ENCODE results near the gene CANT1.
"Not testable (repeated sequence)": the region's sequence is repeated elsewhere in the genome, so short reads cannot be mapped to it uniquely, and the experiment has no call there.

CANT1 gene

DNA sequence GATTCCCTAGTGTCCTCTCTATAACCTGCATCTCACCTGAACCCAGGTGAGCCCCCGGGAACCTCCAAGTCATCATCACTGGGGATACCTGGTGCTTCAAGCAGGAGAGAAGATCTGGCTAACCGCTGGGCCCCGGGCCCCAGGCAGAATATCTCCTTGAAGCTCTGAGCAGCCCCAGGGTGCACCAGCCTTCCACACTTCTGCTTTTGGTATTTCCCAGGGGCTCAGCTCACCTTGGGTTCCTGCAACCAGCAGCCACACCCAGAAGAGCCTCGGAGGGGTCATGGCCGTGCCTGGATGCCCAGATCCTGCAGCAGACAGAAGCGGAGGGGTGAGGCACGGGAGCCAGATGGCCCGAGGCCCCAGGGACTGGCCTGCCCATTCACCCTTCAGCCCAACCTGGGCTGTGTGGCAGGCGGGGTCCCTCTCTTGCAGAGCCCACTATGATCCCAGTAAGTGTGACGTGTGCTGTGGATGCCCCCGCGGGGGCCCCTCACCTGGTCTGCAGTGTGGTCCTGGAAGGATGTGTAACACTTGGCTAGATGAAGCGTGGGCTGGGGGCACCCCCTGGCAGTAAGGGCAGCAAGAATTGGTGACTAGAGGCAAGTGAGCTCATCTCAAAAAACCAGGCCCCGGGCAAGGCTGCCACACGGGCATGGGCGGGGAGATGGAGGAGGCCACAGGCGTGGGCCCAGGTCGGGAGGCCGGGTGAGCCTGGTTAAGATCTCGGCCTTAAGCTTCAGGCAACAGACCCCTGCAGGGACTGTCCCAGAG is 32.5 kb downstream of the CANT1 start:
- DNase-seq (ENCODE audit: low spot score), result no peak

DNA sequence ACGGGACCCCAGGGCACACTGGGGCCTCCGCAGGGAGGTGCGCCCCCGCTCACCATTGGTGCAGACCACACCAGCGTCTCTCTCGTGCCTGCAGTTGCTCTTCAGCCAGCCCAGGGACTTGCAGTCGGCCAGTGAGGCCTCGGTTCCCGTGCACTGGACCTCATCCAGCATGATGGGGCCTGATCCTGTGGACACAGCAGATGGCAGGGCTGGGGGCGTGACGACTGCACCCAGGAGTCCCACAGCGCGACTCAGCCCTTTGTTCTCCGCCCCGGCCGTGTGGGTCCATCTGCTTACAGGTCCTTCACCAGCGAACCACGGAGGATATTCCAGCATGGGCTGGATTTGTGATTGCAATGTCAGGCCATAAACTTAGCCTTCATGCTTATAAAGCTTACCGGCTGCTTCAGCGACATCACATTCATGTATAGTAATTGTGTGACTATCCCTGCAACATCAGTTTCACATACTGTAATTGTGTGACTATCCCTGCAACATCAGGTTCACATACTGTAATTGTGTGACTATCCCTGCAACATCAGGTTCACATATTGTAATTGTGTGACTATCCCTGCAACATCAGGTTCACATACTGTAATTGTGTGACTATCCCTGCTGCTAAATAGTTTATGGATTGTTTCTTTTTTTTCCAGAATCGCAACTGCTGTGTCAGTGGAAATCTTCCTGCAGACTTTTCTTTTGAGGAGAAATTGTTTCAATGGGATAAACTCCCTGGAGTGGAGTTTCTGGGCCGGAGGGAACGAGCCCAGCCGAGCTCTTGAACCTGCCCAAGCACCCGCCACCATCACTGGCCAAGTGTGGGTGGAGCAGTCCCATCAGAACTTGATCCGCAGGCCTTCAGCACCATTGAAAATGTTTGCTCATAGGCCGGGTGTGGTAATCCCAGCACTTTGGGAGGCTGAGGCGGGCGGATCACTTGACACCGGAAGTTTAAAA is 34.7 kb downstream of the CANT1 start:
- no peak for DNase-seq (ENCODE audit: low spot score)

- no peak for DNase-seq (ENCODE audit: low spot score)
Observed at GRCh38 chr17:78973792-78974520, 35.6 kb downstream of the CANT1 start.

GRCh38 chr17:78973196-78973595 is 36.4 kb downstream of the CANT1 start:
- DNase-seq (ENCODE audit: low spot score), result no peak

GRCh38 chr17:78972507-78973105 is 37.0 kb downstream of the CANT1 start:
- DNase-seq (ENCODE audit: low spot score), result no peak

DNA sequence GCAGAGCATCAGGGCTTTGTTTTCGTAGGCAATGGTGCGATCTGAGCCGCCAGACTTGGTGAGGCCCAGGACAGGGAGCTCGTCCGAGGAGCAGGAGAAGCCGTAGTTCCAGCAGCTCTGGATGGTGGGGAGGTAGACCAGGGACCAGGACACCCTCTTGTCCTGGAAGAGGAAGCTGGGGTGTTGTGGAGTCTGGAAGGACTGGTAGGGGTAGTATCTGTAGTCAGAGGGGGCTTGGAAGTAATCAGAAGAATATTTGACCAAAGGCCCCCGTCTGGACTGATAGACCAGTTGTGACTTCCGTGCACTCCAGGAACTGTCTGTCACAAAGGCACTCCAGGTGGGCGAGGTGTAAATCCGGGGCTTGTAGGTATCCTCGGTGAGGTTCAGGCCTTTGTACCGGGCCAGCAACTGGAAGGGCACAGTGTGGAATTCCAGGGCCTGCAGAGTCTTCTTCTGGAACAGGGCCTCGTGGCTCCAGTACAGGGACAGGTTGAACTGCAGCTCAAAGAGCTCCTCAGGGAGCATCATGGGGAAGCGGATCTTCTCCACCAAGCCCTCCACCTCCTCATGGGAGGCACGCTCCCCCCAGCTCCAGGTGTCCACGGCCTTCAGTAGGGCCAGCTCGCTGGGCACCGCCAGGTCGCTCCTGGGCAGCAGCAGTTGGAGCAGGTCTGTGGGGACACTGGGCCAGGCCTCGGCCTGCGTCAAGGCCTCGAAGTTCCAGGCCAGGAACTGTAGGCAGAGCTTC is 37.6 kb downstream of the CANT1 start:
- DNase-seq (ENCODE audit: low spot score), result no peak

GRCh38 chr17:78970834-78971755 is 38.5 kb downstream of the CANT1 start:
- peak; percentile 62 for DNase-seq (ENCODE audit: low spot score)

DNA sequence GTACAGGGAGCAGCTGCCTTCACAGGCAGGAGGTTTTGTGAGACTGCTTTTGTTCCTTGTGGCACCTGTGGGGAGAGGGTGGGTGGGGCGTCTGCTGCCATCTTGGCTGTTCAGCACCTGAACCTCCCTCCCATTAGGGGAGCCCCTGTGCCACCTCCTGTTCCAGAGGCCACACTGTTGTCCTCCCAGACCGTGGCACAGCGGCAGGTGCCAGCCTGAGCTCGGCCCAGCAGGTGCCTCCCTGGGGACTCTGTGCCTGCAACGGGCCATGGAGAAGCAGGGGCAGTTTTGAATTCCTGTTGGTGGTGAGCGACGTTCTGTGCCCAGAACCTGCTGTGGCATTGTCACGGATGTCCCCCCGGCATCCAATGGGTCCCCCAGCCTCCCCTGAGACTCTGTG is 39.7 kb downstream of the CANT1 start:
- no peak for DNase-seq (ENCODE audit: low spot score)

- no peak for DNase-seq (ENCODE audit: low spot score)
Observed at GRCh38 chr17:78967782-78968362, 41.7 kb downstream of the CANT1 start.

- DNase-seq (ENCODE audit: low spot score), result no peak
Observed at GRCh38 chr17:78966910-78967600, 42.5 kb downstream of the CANT1 start.

- DNase-seq (ENCODE audit: low spot score), result no peak
Observed at GRCh38 chr17:78966123-78966813, 43.3 kb downstream of the CANT1 start.

DNA sequence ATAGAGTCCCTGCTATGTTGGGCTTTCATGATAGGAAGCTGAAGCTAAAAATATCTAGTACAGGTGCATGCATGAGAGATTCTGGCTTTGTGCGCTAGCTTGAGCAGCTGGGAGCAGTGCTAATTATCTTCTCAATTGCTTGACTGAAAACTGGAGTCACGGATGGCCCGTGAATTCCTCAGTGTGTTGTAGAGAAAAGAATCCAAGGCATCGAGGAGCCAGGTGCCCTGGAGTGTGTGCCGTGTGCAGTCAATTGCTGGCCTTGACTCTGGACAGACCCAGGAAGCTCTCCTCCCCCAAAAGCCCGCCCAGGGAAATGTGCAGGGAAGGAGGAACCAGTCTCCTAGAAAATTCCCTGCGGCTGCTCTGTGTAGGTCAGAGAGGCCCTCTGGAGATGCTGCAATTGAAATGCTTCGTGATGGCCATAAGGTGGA is 44.1 kb downstream of the CANT1 start:
- DNase-seq (ENCODE audit: low spot score), result no peak

DNA sequence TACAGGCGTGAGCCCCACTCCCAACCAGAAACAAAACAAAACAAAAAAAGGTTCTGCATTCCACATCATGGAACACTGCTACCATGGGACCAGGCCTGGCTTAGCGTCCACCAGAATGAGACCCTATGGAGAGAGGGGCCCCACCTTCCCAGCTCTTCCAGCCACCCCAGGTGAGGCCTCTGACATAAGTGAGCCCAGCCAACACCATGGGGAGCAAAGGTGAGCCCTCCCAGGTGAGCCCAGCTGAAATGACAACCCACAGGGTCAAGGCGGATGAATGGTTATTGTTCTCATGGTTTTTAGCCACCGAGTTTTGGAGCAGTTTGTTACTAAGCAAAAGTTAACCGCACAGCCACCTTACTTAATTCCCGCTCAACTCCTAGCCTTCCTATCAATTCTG is 46.2 kb downstream of the CANT1 start:
- DNase-seq (ENCODE audit: low spot score), result no peak

GRCh38 chr17:78962984-78963348 is 46.6 kb downstream of the CANT1 start:
- DNase-seq (ENCODE audit: low spot score), result not testable (repeated sequence)

GRCh38 chr17:78962345-78962983 is 47.1 kb downstream of the CANT1 start:
- no peak for DNase-seq (ENCODE audit: low spot score)

GRCh38 chr17:78961571-78961970 is 48.0 kb downstream of the CANT1 start:
- DNase-seq (ENCODE audit: low spot score), result no peak

DNA sequence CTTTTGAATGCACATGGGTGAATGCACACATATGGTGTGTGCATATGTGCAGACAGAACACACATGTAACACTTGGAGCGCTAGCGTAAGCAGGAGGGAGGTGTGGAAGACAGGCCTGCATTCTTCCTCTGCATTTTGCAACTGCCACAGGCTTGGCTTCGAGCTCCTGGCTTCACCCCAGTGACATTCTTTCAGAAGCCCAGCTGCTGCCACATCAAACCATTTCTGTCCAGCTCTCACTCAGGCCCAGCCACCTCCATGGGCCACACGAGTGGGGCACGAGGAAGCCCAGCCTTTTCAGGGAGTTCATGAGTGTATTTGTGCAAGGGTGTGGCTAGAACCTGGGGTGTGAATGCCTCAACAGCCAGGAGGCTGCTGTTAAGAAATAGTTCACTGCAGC is 48.6 kb downstream of the CANT1 start:
- no peak for DNase-seq (ENCODE audit: low spot score)

DNA sequence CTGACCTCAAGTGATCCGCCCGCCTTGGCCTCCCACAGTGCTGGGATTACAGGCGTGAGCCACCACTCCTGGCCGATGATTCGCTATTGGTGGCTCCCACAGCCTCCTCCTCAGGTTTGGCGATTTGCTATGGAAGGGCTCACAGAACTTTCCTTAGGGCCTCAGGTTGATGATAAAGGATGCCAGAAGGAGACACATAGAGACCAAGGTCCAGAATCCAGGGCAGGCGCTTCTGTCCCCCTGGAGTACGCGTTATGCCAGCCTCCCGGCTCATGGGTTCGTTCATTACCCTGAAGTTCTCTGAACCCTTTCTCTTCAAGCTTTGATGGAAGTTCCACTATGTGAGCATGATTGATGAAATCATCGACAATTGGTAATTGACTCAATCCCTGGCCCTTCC is 49.8 kb downstream of the CANT1 start:
- DNase-seq (ENCODE audit: low spot score), result no peak
